Measurements from ENCODE around the gene PLLP. TPM values are rescaled to one million over a fixed set of nuclear protein-coding genes. Genes with fewer than 3 reads are reported as not detected.

The PLLP gene
- total RNA-seq, 1 donor from 2014 or later = 0.21 TPM

DNA sequence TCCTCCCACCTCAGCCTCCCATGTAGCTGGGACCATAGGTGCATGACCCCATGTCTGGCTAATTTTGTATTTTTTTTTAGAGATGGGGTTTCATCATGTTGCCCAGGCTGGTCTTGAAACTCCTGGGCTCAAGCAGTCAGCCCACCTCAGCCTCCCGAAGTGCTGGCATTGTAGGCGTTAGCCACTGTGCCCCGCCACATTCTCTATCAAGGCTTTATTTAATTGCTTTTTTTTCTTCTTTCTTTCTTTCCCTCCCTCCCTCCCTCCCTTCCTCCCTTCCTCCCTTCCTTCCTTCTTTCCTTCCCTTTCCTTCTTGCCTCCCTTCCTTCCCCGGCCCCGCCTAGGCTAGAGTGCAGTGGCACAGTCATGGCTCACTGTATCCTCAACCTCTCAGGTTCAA, 74.7 kb downstream of the PLLP start:
- no peaks in the 10 kb centered on the region for H3K4me1 ChIP-seq
- TF ChIP-seq, protein P1, sequence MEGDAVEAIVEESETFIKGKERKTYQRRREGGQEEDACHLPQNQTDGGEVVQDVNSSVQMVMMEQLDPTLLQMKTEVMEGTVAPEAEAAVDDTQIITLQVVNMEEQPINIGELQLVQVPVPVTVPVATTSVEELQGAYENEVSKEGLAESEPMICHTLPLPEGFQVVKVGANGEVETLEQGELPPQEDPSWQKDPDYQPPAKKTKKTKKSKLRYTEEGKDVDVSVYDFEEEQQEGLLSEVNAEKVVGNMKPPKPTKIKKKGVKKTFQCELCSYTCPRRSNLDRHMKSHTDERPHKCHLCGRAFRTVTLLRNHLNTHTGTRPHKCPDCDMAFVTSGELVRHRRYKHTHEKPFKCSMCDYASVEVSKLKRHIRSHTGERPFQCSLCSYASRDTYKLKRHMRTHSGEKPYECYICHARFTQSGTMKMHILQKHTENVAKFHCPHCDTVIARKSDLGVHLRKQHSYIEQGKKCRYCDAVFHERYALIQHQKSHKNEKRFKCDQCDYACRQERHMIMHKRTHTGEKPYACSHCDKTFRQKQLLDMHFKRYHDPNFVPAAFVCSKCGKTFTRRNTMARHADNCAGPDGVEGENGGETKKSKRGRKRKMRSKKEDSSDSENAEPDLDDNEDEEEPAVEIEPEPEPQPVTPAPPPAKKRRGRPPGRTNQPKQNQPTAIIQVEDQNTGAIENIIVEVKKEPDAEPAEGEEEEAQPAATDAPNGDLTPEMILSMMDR (IDR thresholded peaks at IDR 0.05) = no peak
- no peaks in the 10 kb centered on the region for H3K9me3 ChIP-seq
- no peak overlapping the region for H3K27ac ChIP-seq
- no peaks in the 10 kb centered on the region for H3K27me3 ChIP-seq
- intact Hi-C loops (cut with DNase I) = loop anchor here (5.0 kb wide), 1 partner anchor 418 kb away; the partner anchor contains the start of gene ADGRG1
- no peak overlapping the region for H3K4me3 ChIP-seq
- peaks cover 72 to 94% of the 10 kb centered on the region in 2 donors for H3K36me3 ChIP-seq
- DNase-seq (ENCODE audit: low spot score in 2 of 2) = no peak

DNA sequence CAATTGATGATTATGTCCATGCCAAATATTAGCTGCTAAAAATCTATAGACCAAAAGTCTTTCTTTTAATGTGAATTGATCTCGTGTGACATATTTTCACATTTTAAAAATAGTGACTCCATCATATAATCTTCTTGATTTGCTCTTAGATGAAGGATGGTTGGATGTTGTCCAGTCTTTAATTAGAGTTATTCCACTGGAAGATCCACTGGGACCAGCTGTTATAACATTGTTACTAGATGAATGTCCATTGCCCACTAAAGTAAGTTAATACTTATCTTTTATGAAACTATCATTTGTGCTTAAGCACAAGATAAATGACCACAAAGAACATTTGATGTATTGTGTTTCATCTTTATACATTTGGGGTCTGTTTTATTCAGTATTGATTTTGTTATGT, 75.5 kb downstream of the PLLP start:
- H3K36me3 ChIP-seq = peaks cover 68 to 89% of the 10 kb centered on the region in 2 donors

More for the DNA sequence above, 75.5 kb downstream of the PLLP start:
- intact Hi-C loops (cut with DNase I) = loop anchor here (5.0 kb wide), 1 partner anchor 418 kb away; the partner anchor contains the start of gene ADGRG1
- H3K4me3 ChIP-seq = no peak overlapping the region
- no peak for DNase-seq (ENCODE audit: low spot score in 2 of 2)
- no peak overlapping the region for H3K27ac ChIP-seq
- H3K9me3 ChIP-seq = no peaks in the 10 kb centered on the region
- no peaks in the 10 kb centered on the region for H3K27me3 ChIP-seq
- TF ChIP-seq, protein P1 (IDR thresholded peaks at IDR 0.05) = no peak
- H3K4me1 ChIP-seq = no peaks in the 10 kb centered on the region

Other genes starting within 250 kb of the PLLP start
- 36.6 TPM for gene CPNE2, start 192.1 kb downstream of the PLLP start, total RNA-seq
- 32.6 TPM for gene PSME3IP1, start 98.6 kb downstream of the PLLP start, total RNA-seq
- gene RSPRY1, start 98.3 kb downstream of the PLLP start, total RNA-seq = 29.3 TPM
- 44.1 TPM for gene ARL2BP, start 39.4 kb downstream of the PLLP start, total RNA-seq
- not detected for gene CCL22, start 74.1 kb upstream of the PLLP start, total RNA-seq
- 251 TPM for gene CX3CL1, start 87.8 kb upstream of the PLLP start, total RNA-seq
- gene CCL17, start 120.1 kb upstream of the PLLP start, total RNA-seq = not detected
- gene CIAPIN1, start 162.7 kb upstream of the PLLP start, total RNA-seq = 28.7 TPM
- 35.7 TPM for gene COQ9, start 162.8 kb upstream of the PLLP start, total RNA-seq
- 110 TPM for gene POLR2C, start 178.0 kb upstream of the PLLP start, total RNA-seq
- 40.2 TPM for gene DOK4, start 201.8 kb upstream of the PLLP start, total RNA-seq

All from ascending aorta (tissue), 2 donors.